ENCODE results near the gene PRLH. TPM values are rescaled to one million over a fixed set of nuclear protein-coding genes. Genes with fewer than 3 reads are reported as not detected.

The PRLH gene
- total and polyA plus RNA-seq, 2 of the 13 experiments (the other 11 are each of a cell fraction or from before 2014, with no cell fraction given) = not detected

DNA sequence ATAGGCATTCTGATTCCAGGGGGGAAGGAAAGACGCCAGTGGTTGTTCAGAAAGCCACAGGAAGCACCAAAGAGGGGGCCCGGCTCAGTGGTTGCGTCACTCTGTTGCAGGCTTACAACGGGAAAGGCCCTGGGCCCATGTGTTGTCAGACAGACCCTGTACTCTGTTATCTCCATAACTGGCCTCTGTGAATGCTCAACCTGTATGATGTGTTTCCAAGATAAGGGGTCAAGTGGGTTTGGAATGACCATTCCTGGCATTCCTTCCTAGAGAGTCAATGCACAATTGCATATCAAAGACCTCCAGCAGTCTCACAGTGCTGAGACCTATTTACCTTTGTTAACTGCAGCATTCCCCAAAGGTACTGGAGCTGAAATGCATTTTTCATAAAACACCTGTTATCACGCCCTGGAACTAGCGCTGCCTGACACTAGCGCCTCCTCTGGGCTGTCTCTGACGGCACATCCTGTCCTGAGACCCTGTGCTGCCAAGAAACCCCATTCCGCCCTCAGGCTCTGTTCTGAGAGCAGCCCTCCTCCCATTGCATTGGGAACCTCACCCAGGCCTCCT lies 47.9 kb downstream of the PRLH start (continued):
- peak; percentile 69; the same call in 1 of the 2 replicates for TF ChIP-seq ZBTB38 (CRISPR knock-in tag; IDR thresholded peaks at IDR 0.05)
- TF ChIP-seq ZNF33B (CRISPR knock-in tag; IDR thresholded peaks at IDR 0.05) = no peak
- no peak for TF ChIP-seq RFXAP (CRISPR knock-in tag; IDR thresholded peaks at IDR 0.05; ENCODE audit: borderline replicate concordance)
- TF ChIP-seq, protein P1, sequence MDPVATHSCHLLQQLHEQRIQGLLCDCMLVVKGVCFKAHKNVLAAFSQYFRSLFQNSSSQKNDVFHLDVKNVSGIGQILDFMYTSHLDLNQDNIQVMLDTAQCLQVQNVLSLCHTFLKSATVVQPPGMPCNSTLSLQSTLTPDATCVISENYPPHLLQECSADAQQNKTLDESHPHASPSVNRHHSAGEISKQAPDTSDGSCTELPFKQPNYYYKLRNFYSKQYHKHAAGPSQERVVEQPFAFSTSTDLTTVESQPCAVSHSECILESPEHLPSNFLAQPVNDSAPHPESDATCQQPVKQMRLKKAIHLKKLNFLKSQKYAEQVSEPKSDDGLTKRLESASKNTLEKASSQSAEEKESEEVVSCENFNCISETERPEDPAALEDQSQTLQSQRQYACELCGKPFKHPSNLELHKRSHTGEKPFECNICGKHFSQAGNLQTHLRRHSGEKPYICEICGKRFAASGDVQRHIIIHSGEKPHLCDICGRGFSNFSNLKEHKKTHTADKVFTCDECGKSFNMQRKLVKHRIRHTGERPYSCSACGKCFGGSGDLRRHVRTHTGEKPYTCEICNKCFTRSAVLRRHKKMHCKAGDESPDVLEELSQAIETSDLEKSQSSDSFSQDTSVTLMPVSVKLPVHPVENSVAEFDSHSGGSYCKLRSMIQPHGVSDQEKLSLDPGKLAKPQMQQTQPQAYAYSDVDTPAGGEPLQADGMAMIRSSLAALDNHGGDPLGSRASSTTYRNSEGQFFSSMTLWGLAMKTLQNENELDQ (CRISPR knock-in tag; IDR thresholded peaks at IDR 0.05; ENCODE audit: borderline replicate concordance) = no peak
- TF ChIP-seq NFKBIZ (CRISPR knock-in tag; IDR thresholded peaks at IDR 0.05) = peak; percentile 94
- TF ChIP-seq HNRNPK (IDR thresholded peaks at IDR 0.05; ENCODE audit: low read depth, low read length, poor library complexity, severe bottlenecking) = no peak
- TF ChIP-seq ZNF749 (CRISPR knock-in tag; IDR thresholded peaks at IDR 0.05; ENCODE audit: borderline replicate concordance) = peak; percentile 72
- TF ChIP-seq ZBTB3 (CRISPR knock-in tag; IDR thresholded peaks at IDR 0.05; ENCODE audit: borderline replicate concordance, low read depth) = no peak; the same call in 1 of the 2 replicates
- no peak for TF ChIP-seq SP1 (IDR thresholded peaks at IDR 0.05)
- peak; percentile 78 for TF ChIP-seq SP1 (CRISPR knock-in tag; IDR thresholded peaks at IDR 0.05)
- TF ChIP-seq SRY (CRISPR knock-in tag; IDR thresholded peaks at IDR 0.05) = no peak
- no peak for TF ChIP-seq ADNP (CRISPR knock-in tag; IDR thresholded peaks at IDR 0.05)
- TF ChIP-seq ZNF615 (CRISPR knock-in tag; IDR thresholded peaks at IDR 0.05; ENCODE audit: borderline replicate concordance) = no peak
- peak; percentile 18; the same call in 1 of the 2 replicates for TF ChIP-seq ZNF460 (CRISPR knock-in tag; IDR thresholded peaks at IDR 0.05; ENCODE audit: borderline replicate concordance)
- peak; percentile 97 for TF ChIP-seq MEF2D (CRISPR knock-in tag; IDR thresholded peaks at IDR 0.05)
- TF ChIP-seq NKX3-1 (CRISPR knock-in tag; IDR thresholded peaks at IDR 0.05) = peak; percentile 61; the same call in 1 of the 2 replicates
- TF ChIP-seq DPF2 (CRISPR knock-in tag; IDR thresholded peaks at IDR 0.05; ENCODE audit: borderline replicate concordance, low read depth) = peak; percentile 89
- peak; percentile 90 for TF ChIP-seq ZNF12 (CRISPR knock-in tag; IDR thresholded peaks at IDR 0.05)
- TF ChIP-seq, protein P2, sequence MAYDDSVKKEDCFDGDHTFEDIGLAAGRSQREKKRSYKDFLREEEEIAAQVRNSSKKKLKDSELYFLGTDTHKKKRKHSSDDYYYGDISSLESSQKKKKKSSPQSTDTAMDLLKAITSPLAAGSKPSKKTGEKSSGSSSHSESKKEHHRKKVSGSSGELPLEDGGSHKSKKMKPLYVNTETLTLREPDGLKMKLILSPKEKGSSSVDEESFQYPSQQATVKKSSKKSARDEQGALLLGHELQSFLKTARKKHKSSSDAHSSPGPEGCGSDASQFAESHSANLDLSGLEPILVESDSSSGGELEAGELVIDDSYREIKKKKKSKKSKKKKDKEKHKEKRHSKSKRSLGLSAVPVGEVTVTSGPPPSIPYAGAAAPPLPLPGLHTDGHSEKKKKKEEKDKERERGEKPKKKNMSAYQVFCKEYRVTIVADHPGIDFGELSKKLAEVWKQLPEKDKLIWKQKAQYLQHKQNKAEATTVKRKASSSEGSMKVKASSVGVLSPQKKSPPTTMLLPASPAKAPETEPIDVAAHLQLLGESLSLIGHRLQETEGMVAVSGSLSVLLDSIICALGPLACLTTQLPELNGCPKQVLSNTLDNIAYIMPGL (CRISPR knock-in tag; IDR thresholded peaks at IDR 0.05; ENCODE audit: borderline replicate concordance in 1 of 2, low read depth in 1 of 2) = peak; percentile 46 to 89
- peak; percentile 97 for TF ChIP-seq IRF2 (CRISPR knock-in tag; IDR thresholded peaks at IDR 0.05)
- peak; percentile 91 for TF ChIP-seq ZNF709 (CRISPR knock-in tag; IDR thresholded peaks at IDR 0.05)
- peak; percentile 60 for TF ChIP-seq ZIK1 (CRISPR knock-in tag; IDR thresholded peaks at IDR 0.05; ENCODE audit: borderline replicate concordance, low read depth)
- peak; percentile 87 for TF ChIP-seq POGZ (CRISPR knock-in tag; IDR thresholded peaks at IDR 0.05)
- peak; percentile 83; the same call in 1 of the 2 replicates for TF ChIP-seq ZBTB20 (CRISPR knock-in tag; IDR thresholded peaks at IDR 0.05; ENCODE audit: borderline replicate concordance, low read depth)
- TF ChIP-seq AGO2 (optimal IDR thresholded peaks at IDR 0.05; ENCODE audit: low read depth, low read length) = no peak
- TF ChIP-seq ZNF557 (CRISPR knock-in tag; IDR thresholded peaks at IDR 0.05) = no peak
- TF ChIP-seq EEA1 (CRISPR knock-in tag; IDR thresholded peaks at IDR 0.05; ENCODE audit: borderline replicate concordance) = no peak
- no peak for TF ChIP-seq ZNF672 (CRISPR knock-in tag; IDR thresholded peaks at IDR 0.05)
